ENCODE measurements around the gene MT1F. TPM values are rescaled to one million over a fixed set of nuclear protein-coding genes. Genes with fewer than 3 reads are reported as not detected.
"Not testable (repeated sequence)": the region's sequence is repeated elsewhere in the genome, so short reads cannot be mapped to it uniquely, and the experiment has no call there.

The MT1F gene
- total RNA-seq, 1 experiment from 2014 or later = 27.3 TPM

DNA sequence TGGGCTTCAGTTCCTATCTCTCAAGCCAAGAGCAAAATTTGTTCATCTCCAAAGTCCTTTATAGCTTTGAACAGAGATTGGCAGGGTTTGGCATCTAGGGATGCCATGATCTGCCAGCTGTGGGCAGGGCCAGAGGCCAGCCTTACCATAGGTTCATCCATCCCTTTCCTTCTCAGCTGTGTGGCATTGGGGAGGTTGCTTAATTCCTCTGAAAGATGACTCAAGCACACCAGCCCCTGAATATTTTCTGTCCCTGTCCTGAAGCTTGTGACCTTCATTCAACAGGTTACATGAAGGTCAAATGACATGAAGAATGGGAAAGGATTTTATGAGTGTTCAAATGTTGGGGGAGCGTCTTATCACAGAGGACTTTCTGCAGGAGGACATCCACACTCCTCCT is 6.7 kb downstream of the MT1F start:
- POLR2A ChIA-PET (ENCODE audit: unreplicated experiment) = no interaction called here
- no peak overlapping the region for H3K4me3 ChIP-seq (ENCODE audit: low read length)
- no peaks in the 10 kb centered on the region for H3K27me3 ChIP-seq (ENCODE audit: low read length)
- H3F3A ChIP-seq (ENCODE audit: low read length, unreplicated experiment) = no peaks in the 10 kb centered on the region
- no peaks in the 10 kb centered on the region for H4K20me1 ChIP-seq (ENCODE audit: low read length)
- DNase-seq (no peak), ATAC-seq (no peak)
- H3K9me3 ChIP-seq (ENCODE audit: low read length) = no peaks in the 10 kb centered on the region
- CTCF ChIA-PET = no interaction called here
- no peaks in the 10 kb centered on the region for H3K4me1 ChIP-seq (ENCODE audit: insufficient read depth, low read length)
- H3K36me3 ChIP-seq (ENCODE audit: low read depth, low read length) = no peaks in the 10 kb centered on the region
- no peak overlapping the region for H3K27ac ChIP-seq (ENCODE audit: low read length)
- H3K9me2 ChIP-seq (replicated peaks; ENCODE audit: low read length) = no peaks in the 10 kb centered on the region
- intact Hi-C loops (cut with micrococcal nuclease) = no loop called here
- H3K79me2 ChIP-seq (ENCODE audit: low read length) = no peaks in the 10 kb centered on the region
- H3K4me2 ChIP-seq (ENCODE audit: low read length) = no peak overlapping the region
- TF ChIP-seq EZH2phosphoT487 (IDR thresholded peaks at IDR 0.05; ENCODE audit: borderline replicate concordance, low read length) = no peak
- TF ChIP-seq, protein P1, sequence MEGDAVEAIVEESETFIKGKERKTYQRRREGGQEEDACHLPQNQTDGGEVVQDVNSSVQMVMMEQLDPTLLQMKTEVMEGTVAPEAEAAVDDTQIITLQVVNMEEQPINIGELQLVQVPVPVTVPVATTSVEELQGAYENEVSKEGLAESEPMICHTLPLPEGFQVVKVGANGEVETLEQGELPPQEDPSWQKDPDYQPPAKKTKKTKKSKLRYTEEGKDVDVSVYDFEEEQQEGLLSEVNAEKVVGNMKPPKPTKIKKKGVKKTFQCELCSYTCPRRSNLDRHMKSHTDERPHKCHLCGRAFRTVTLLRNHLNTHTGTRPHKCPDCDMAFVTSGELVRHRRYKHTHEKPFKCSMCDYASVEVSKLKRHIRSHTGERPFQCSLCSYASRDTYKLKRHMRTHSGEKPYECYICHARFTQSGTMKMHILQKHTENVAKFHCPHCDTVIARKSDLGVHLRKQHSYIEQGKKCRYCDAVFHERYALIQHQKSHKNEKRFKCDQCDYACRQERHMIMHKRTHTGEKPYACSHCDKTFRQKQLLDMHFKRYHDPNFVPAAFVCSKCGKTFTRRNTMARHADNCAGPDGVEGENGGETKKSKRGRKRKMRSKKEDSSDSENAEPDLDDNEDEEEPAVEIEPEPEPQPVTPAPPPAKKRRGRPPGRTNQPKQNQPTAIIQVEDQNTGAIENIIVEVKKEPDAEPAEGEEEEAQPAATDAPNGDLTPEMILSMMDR (conservative IDR thresholded peaks at IDR 0.05; ENCODE audit: low read depth, low read length) = no peak
- no peak overlapping the region for H3K9ac ChIP-seq (ENCODE audit: low read length)
- BruUV-seq (replicated peaks) = no TSS peak
- no peak overlapping the region for H2AFZ ChIP-seq (ENCODE audit: low read length)

DNA sequence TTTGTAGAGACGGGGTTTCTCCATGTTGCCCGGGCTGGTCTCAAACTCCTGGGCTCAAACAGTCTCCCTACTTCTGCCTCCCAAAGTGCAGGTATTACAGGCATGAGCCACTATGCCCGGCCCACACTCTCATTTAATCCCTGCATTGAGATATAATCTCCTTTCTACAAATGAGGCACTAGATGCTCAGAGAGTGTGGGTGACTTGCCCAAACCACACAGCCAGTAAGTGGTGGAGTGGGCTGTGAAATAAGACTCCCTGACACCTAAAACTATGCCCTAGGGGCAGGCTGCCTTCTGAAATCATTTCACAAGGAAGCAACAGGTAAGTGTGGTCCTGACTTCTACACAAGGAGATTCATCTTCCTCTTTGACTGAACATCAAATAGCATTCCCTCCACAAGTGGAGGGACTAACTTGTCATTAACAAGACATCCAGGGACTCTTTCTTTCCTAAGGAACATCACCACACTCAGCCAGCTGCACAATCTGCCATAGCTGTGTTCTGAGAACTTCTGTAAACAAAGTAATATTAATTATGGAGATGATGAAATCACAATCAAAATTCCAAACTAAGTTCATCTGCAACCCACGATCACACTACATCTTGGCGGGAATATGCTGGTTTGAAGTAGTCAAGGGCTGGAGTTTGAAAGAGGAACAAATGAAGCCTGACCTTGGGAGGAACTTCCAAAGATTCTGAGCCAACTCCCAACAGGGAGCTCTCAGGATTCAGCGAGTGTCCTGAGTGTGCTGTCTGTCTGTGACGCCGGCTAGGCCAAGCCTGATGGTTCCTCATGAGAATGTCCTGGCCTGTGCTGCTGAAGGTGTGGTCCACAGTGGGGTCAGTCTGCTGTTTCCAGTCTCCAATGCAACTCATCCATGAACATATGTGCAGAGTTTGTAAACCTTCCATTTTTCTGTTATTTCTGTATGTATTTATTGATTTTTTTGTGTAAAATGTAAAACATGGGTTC is 7.8 kb downstream of the MT1F start:
- H3K9ac ChIP-seq (ENCODE audit: low read length); POLR2A ChIA-PET (ENCODE audit: unreplicated experiment); H3F3A ChIP-seq (ENCODE audit: low read length, unreplicated experiment); H3K9me2 ChIP-seq (replicated peaks; ENCODE audit: low read length); H3K27ac ChIP-seq (ENCODE audit: low read length); H2AFZ ChIP-seq (ENCODE audit: low read length); H3K4me2 ChIP-seq (ENCODE audit: low read length); H3K36me3 ChIP-seq (ENCODE audit: low read depth, low read length); BruUV-seq (replicated peaks); intact Hi-C loops (cut with micrococcal nuclease); H3K4me1 ChIP-seq (ENCODE audit: insufficient read depth, low read length); DNase-seq; H3K79me2 ChIP-seq (ENCODE audit: low read length); H3K4me3 ChIP-seq (ENCODE audit: low read length); CTCF ChIA-PET; H4K20me1 ChIP-seq (ENCODE audit: low read length); H3K9me3 ChIP-seq (ENCODE audit: low read length); ATAC-seq; H3K27me3 ChIP-seq (ENCODE audit: low read length): not testable (repeated sequence)

DNA sequence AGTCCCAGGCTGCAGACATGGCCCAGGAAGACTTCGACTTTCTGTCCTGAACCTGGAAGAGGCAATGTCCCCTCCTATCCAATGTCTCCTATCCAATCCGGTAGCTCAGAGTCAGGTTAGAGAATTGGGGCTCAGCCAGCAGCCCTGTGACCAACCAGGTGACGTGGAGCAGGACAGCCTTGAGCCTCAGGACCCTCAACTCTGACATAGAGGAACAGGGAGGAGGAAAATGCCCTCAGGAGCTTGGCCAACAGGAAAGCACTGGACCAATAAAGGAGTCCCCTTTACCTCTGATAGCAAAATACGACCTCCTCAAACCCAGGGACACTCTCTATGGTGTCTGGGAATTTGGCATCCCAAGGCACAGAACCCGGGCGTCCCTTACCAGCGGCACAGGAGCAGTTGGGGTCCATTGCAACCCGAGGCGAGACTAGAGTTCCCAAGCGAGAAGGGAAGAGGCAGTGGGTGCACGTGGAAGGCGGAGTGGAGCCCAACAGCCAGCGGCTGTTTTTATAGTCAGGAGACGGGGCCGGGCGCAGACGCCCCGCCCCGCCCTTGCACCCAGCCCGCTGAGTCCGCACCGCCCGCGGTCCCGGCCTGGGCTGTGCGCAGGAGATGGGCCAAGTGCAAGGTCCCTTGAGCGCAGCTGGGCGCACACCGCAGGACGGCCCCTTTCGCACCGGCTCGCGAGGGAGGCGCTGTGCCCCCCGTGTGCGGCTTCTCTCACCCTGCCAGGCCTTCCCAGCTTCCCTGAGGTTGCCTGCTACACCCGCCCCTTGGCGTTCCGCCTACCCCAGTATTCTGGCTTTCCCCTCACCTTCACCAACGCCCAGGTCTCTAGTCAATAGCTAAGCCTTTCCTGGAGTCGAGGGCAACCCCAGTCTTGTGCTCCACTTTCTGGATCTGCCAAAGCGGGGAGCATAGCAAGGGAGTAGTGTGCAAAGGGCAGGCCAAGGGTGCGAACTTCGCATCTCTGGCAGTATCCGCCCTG is 10.1 kb downstream of the MT1F start, which contains the start of gene MT1G:
TSS of gene MT1G (minus strand) at position 485 of the 991 bp plus-strand sequence. CDS start at position 413, 72 bp downstream.
- no peak for ATAC-seq
- TF ChIP-seq, protein P1 (conservative IDR thresholded peaks at IDR 0.05; ENCODE audit: low read depth, low read length) = no peak
- TF ChIP-seq EZH2phosphoT487 (IDR thresholded peaks at IDR 0.05; ENCODE audit: borderline replicate concordance, low read length) (no peak), EZH2 (IDR thresholded peaks at IDR 0.05; ENCODE audit: low read length, unreplicated experiment) (no peak)
- no peaks in the 10 kb centered on the region for H3K9me3 ChIP-seq (ENCODE audit: low read length)
- no peak within 1 kb of the TSS for H3K4me3 ChIP-seq (ENCODE audit: low read length)
- no peaks in the 10 kb centered on the region for H3K27me3 ChIP-seq (ENCODE audit: low read length)
- H3K4me2 ChIP-seq (ENCODE audit: low read length) = no peak within 1 kb of the TSS
- H3K27ac ChIP-seq (ENCODE audit: low read length) = no peak within 1 kb of the TSS
- no peak within 1 kb of the TSS for H2AFZ ChIP-seq (ENCODE audit: low read length)
- no peaks in the 10 kb centered on the region for H3F3A ChIP-seq (ENCODE audit: low read length, unreplicated experiment)
- POLR2A ChIA-PET (ENCODE audit: unreplicated experiment) = no interaction called here
- no peaks in the 10 kb centered on the region for H3K9me2 ChIP-seq (replicated peaks; ENCODE audit: low read length)
- no peak within 1 kb of the TSS for H3K9ac ChIP-seq (ENCODE audit: low read length)
- DNase-seq = no peak
- H3K4me1 ChIP-seq (ENCODE audit: insufficient read depth, low read length) = peaks cover 13% of the 10 kb centered on the region
- no peaks in the 10 kb centered on the region for H3K79me2 ChIP-seq (ENCODE audit: low read length)
- H3K36me3 ChIP-seq (ENCODE audit: low read depth, low read length) = no peaks in the 10 kb centered on the region
- no TSS peak for BruUV-seq (replicated peaks)
- CTCF ChIA-PET = no interaction called here
- H4K20me1 ChIP-seq (ENCODE audit: low read length) = no peaks in the 10 kb centered on the region
- intact Hi-C loops (cut with micrococcal nuclease) = no loop called here
